HepG2 (cell line): ENCODE measurements around the gene GALNT12. TPM values are rescaled to one million over a fixed set of nuclear protein-coding genes. Genes with fewer than 3 reads are reported as not detected.

Experiments used
- ATAC-seq: fragments of 200-7000 bp; cut with Tn5 transposase; 3 replicates; pipeline ENCODE4 v1.9.1; 2020; ENCODE audit warnings: mild to moderate bottlenecking, moderate library complexity
- BruUV-seq: library from RNA; stranded (reverse); fragments of 400-500 nt; replicated peaks from 2 replicates; lab custom pipeline; 2021; lab: Mats Ljungman, UMichigan
- CTCF ChIA-PET: fragments of 300-600 bp; formaldehyde crosslinking; extraction: SDS; loops from one replicate; lab custom pipeline; 2021; ENCODE audit warnings: low total read pairs, inconsistent platforms, low intra/inter-chr PET ratio; lab: Yijun Ruan, JAX
- POLR2A ChIA-PET: fragments of 350-600 bp; sonication (Branson Sonifier 250); formaldehyde crosslinking; loops from one replicate; lab custom pipeline; 2020; ENCODE audit warnings: antibody characterized with exemption, inconsistent platforms; lab: Yijun Ruan, JAX
- DNase-seq: peaks from one replicate; pipeline ENCODE4 v3.0.0-alpha.2; 2015; ENCODE audit warnings: low spot score
- FAIRE-seq: peaks from 3 replicates; lab custom pipeline; 2011; peaks lifted over from hg19 to GRCh38; lab: Jason Lieb, UNC
- H2AFZ ChIP-seq: one replicate; pipeline ENCODE4 v1.6.1; 2011; ENCODE audit warnings: low read length, inconsistent platforms
- H3K27ac ChIP-seq: fragments of 300-600 bp; 3 replicates; pipeline ENCODE4 v1.8.0; 2011; ENCODE audit warnings: mixed run types, mild to moderate bottlenecking, mixed read lengths, low read length, inconsistent platforms; ENCODE audit not compliant: insufficient read depth; ENCODE audit errors: extremely low read length
- H3K27me3 ChIP-seq, 2 experiments: fragments of 200-600 bp in 1 of 2; 2 replicates in 1 of 2; 3 replicates in 1 of 2; pipeline versions ENCODE4 v1.6.0 to v1.8.0; 2011; ENCODE audit warnings: low read length in 2 of 2, mild to moderate bottlenecking in 2 of 2, moderate library complexity in 2 of 2, inconsistent platforms in 1 of 2; ENCODE audit not compliant: insufficient read depth in 2 of 2, control insufficient read depth in 1 of 2
- H3K36me3 ChIP-seq, 2 experiments: fragments of 200-600 bp in 1 of 2; replicated peaks in 1 of 2; 2 replicates in 1 of 2; 3 replicates in 1 of 2; pipeline versions ENCODE4 v1.5.1 to v1.8.0; 2011; ENCODE audit warnings: low read length in 2 of 2, inconsistent platforms in 1 of 2; ENCODE audit not compliant: insufficient read depth in 2 of 2, control insufficient read depth in 1 of 2
- H3K4me1 ChIP-seq: 2 replicates; pipeline ENCODE4 v1.5.1; 2012; ENCODE audit warnings: low read length, inconsistent platforms; ENCODE audit not compliant: insufficient read depth
- H3K4me2 ChIP-seq: 2 replicates; pipeline ENCODE4 v1.6.0; 2011; ENCODE audit warnings: low read depth, low read length, inconsistent platforms
- H3K4me3 ChIP-seq, 3 experiments: fragments of 200-600 bp in 1 of 3; sonication (generic), shearing (Covaris generic) in 1 of 3; replicated peaks in 1 of 3; 2 replicates each; pipeline ENCODE4 v1.5.1; 2011 to 2016; ENCODE audit warnings: low read length in 3 of 3, inconsistent platforms in 2 of 3, low read depth in 2 of 3, mild to moderate bottlenecking in 2 of 3, control low read depth in 1 of 3, mixed read lengths in 1 of 3; ENCODE audit not compliant: insufficient read depth in 1 of 3
- H3K79me2 ChIP-seq: one replicate; pipeline ENCODE4 v1.6.1; 2011; ENCODE audit warnings: low read length, inconsistent platforms; ENCODE audit not compliant: insufficient read depth
- H3K9ac ChIP-seq: 2 replicates; pipeline ENCODE4 v1.6.0; 2011; ENCODE audit warnings: mild to moderate bottlenecking, low read depth, low read length, inconsistent platforms; ENCODE audit not compliant: insufficient read depth
- H3K9me3 ChIP-seq: 2 replicates; pipeline ENCODE4 v1.5.1; 2012; ENCODE audit warnings: mild to moderate bottlenecking, low read length
- H4K20me1 ChIP-seq: 2 replicates; pipeline ENCODE4 v1.6.0; 2011; ENCODE audit warnings: inconsistent platforms, mild to moderate bottlenecking, low read length, moderate library complexity; ENCODE audit not compliant: insufficient read depth
- BATF2 ChIP-seq: sonication (generic); formaldehyde crosslinking; IDR thresholded peaks from 2 replicates; pipeline ENCODE4 v1.8.0; 2022; ENCODE audit warnings: mild to moderate bottlenecking, missing genetic modification reagents, moderate library complexity
- SUZ12 ChIP-seq: fragments of 150-350 bp; IDR thresholded peaks from 2 replicates; pipeline ENCODE4 v1.6.1; 2014; ENCODE audit warnings: low read depth, low read length
- ZNF607 ChIP-seq: sonication (generic); formaldehyde crosslinking; IDR thresholded peaks from 2 replicates; pipeline ENCODE4 v1.5.1; 2020; ENCODE audit warnings: missing genetic modification reagents, mild to moderate bottlenecking, borderline replicate concordance
- WGBS: methylation state at CpG from one replicate; pipeline ENCODE4 v1.1.6; 2017; ENCODE audit warnings: low lambda C conversion rate; 5-methylcytosine and 5-hydroxymethylcytosine counted together
- in situ Hi-C: cut with HindIII; loops from 2 replicates; pipeline ENCODE4 v1.10.0; 2017; ENCODE audit warnings: low pct_unique_long_range_greater_than_20kb; ENCODE audit not compliant: extremely low pct_ligation_motif_present
- intact Hi-C: fragments of 100-400 bp; cut with micrococcal nuclease; formaldehyde crosslinking; loops from one replicate; pipeline ENCODE4 v1.10.0; 2022; ENCODE audit not compliant: unreplicated experiment
- polyA plus RNA-seq, 8 experiments: library from polyadenylated mRNA; depleted of rRNA in 3 of 8; stranded (reverse) in 7 of 8; unstranded in 1 of 8; fragments of >200 nt; fragmentation: Illumina TruSeq in 4 of 8; extraction: Trizol in 4 of 8; gene quantifications; 2 replicates each; pipeline versions ENCODE4 v1.2.1 to v1.2.3, GENCODE V29; 2011 to 2016; ENCODE audit warnings: low read depth in 4 of 8, missing spikeins in 1 of 8, mixed read lengths in 1 of 8; ENCODE audit not compliant: insufficient read depth in 1 of 8
- total RNA-seq, 5 experiments: library from RNA; depleted of rRNA; stranded (reverse); fragments of >200 nt; fragmentation: Illumina TruSeq; extraction: Trizol; gene quantifications; 2 replicates each; pipeline ENCODE4 v1.2.3, GENCODE V29; 2016; ENCODE audit warnings: low read depth in 1 of 5

GALNT12 gene
- total and polyA plus RNA-seq, 2 of the 13 experiments (the other 11 are each of a cell fraction or from before 2014, with no cell fraction given): 0.07 TPM; not detected in 1

GRCh38 chr9:98899408-98900056 is 92.1 kb downstream of the GALNT12 start:
- intact Hi-C loops: no loop called here
- H3K4me2 ChIP-seq: no peak overlapping the region

More at GRCh38 chr9:98899408-98900056, 92.1 kb downstream of the GALNT12 start:
- peaks cover 0 to 4% of the 10 kb centered on the region in 2 experiments; a peak in 1 of 5 replicates for H3K27me3 ChIP-seq
- TF ChIP-seq ZNF607 (CRISPR knock-in tag): no peak
- no peak for TF ChIP-seq BATF2 (CRISPR knock-in tag)
- TF ChIP-seq SUZ12: no peak
- TF ChIP-seq, all 625 proteins: peak for 0
- Histone ChIP-seq H4K20me1 (no peaks in the 10 kb centered on the region), H3K4me3 (no peak overlapping the region), H3K27ac (no peak overlapping the region), H3K9me3 (no peaks in the 10 kb centered on the region), H2AFZ (no peak overlapping the region), H3K36me3 (no peaks in the 10 kb centered on the region), H3K9ac (no peak overlapping the region), H3K79me2 (no peaks in the 10 kb centered on the region), H3K4me1 (no peaks in the 10 kb centered on the region)
- in situ Hi-C loops: no loop called here
- DNase-seq: no peak
- WGBS: 0% methylated on average over 4 of the region's 4 CpGs
- FAIRE-seq: no peak
- ChIA-PET CTCF (no interaction called here), POLR2A (no interaction called here)
- ATAC-seq: no peak
- no TSS peak for BruUV-seq

Other genes starting within 250 kb of the GALNT12 start
- 0.02 TPM in 1 of 2 replicates, not detected in the other for gene GABBR2, start 98.7 kb upstream of the GALNT12 start, total RNA-seq (2016; rRNA removed; fragmentation: Illumina TruSeq; extraction: Trizol)
- gene GABBR2, start 98.7 kb upstream of the GALNT12 start, polyA plus RNA-seq (2011; rRNA removed): 0.01 TPM in 1 of 2 replicates, not detected in the other
- 7.0 and 8.8 TPM in 2 replicates for gene ANKS6, start 11.1 kb upstream of the GALNT12 start, total RNA-seq (2016; rRNA removed; fragmentation: Illumina TruSeq; extraction: Trizol)
- gene ANKS6, start 11.1 kb upstream of the GALNT12 start, polyA plus RNA-seq (2011; rRNA removed): 9.5 and 10.7 TPM in 2 replicates
- not detected in 2 replicates for gene COL15A1, start 136.2 kb downstream of the GALNT12 start, total RNA-seq (2016; rRNA removed; fragmentation: Illumina TruSeq; extraction: Trizol)
- not detected in 2 replicates for gene COL15A1, start 136.2 kb downstream of the GALNT12 start, polyA plus RNA-seq (2011; rRNA removed)